Hepatocyte (in vitro differentiated cells): Measurements from ENCODE around the gene PARP4.

Experiments used
- CTCF ChIP-seq: fragments of 200-600 bp; sonication (generic); IDR thresholded peaks from 2 replicates; pipeline ENCODE4 v1.5.1; 2016; ENCODE audit warnings: antibody characterized with exemption, mild to moderate bottlenecking; ENCODE audit not compliant: poor library complexity
- EZH2 ChIP-seq: fragments of 200-600 bp; sonication (generic); IDR thresholded peaks from 2 replicates; pipeline ENCODE4 v1.6.1; 2016; ENCODE audit warnings: antibody characterized with exemption, mild to moderate bottlenecking, borderline replicate concordance
- EZH2phosphoT487 ChIP-seq: fragments of 200-600 bp; sonication (generic); IDR thresholded peaks from one replicate; pipeline ENCODE4 v1.6.1; 2018; ENCODE audit warnings: antibody characterized with exemption, mild to moderate bottlenecking, low read depth, moderate library complexity; ENCODE audit not compliant: unreplicated experiment, severe bottlenecking

GRCh38 chr13:24540236-24541126 lies 27.9 kb upstream of the PARP4 start:
- TF ChIP-seq CTCF (peak; percentile 23), EZH2 (no peak), EZH2phosphoT487 (no peak)
